Panc1 (cell line): ENCODE data around the gene PRPSAP2. TPM values are rescaled to one million over a fixed set of nuclear protein-coding genes. Genes with fewer than 3 reads are reported as not detected.

Experiments used
- ATAC-seq: fragments of 200-7000 bp; cut with Tn5 transposase; 2 replicates; pipeline ENCODE4 v1.9.1; 2020; ENCODE audit warnings: mild to moderate bottlenecking, moderate library complexity
- BruUV-seq: library from RNA; stranded (reverse); fragments of 400-500 nt; replicated peaks from 2 replicates; lab custom pipeline; 2021; lab: Mats Ljungman, UMichigan
- CTCF ChIA-PET: fragments of 300-600 bp; sonication (Branson Sonifier 250); formaldehyde crosslinking; loops from one replicate; lab custom pipeline; 2022; ENCODE audit warnings: antibody characterized with exemption; lab: Charles Lee
- POLR2A ChIA-PET: fragments of 300-600 bp; sonication (Branson Sonifier 250); formaldehyde crosslinking; loops from one replicate; lab custom pipeline; 2022; ENCODE audit warnings: antibody characterized with exemption; lab: Charles Lee
- DNase-seq: peaks from one replicate; pipeline ENCODE4 v3.0.0-alpha.2; 2010; ENCODE audit warnings: low read depth, low spot score
- H3K27ac ChIP-seq: 2 replicates; pipeline ENCODE4 v1.5.1; 2011; ENCODE audit warnings: mild to moderate bottlenecking, low read length, inconsistent platforms
- H3K27me3 ChIP-seq: fragments of 200-500 bp; sonication (Bioruptor generic); 2 replicates; pipeline ENCODE4 v1.6.0; 2014; ENCODE audit warnings: low read length, inconsistent platforms; ENCODE audit not compliant: control insufficient read depth, insufficient read depth
- H3K36me3 ChIP-seq: fragments of 200-500 bp; sonication (Bioruptor generic); 2 replicates; pipeline ENCODE4 v1.5.1; 2014; ENCODE audit warnings: inconsistent platforms, mild to moderate bottlenecking, low read length, moderate library complexity; ENCODE audit not compliant: control insufficient read depth, insufficient read depth
- H3K4me1 ChIP-seq: 2 replicates; pipeline ENCODE4 v1.5.1; 2011; ENCODE audit warnings: inconsistent platforms, mild to moderate bottlenecking, low read length, moderate library complexity; ENCODE audit not compliant: control insufficient read depth, insufficient read depth
- H3K4me3 ChIP-seq, 2 experiments: 2 replicates each; pipeline ENCODE4 v1.5.1; 2011 to 2012; ENCODE audit warnings: low read depth in 2 of 2, low read length in 2 of 2, mild to moderate bottlenecking in 2 of 2, inconsistent platforms in 1 of 2, moderate library complexity in 1 of 2
- H3K9me3 ChIP-seq: fragments of 200-500 bp; sonication (Bioruptor generic); 2 replicates; pipeline ENCODE4 v1.5.1; 2014; ENCODE audit warnings: low read depth, mild to moderate bottlenecking, inconsistent platforms, low read length, moderate library complexity; ENCODE audit not compliant: control insufficient read depth, insufficient read depth
- CTCF ChIP-seq: fragments of 450-650 bp; IDR thresholded peaks from 2 replicates; pipeline ENCODE4 v1.5.1; 2017; ENCODE audit warnings: mild to moderate bottlenecking
- POLR2AphosphoS5 ChIP-seq: IDR thresholded peaks from 2 replicates; pipeline ENCODE4 v1.6.1; 2012; ENCODE audit warnings: mild to moderate bottlenecking, low read depth, low read length, moderate library complexity
- REST ChIP-seq, 2 experiments: IDR thresholded peaks; 2 replicates each; pipeline ENCODE4 v1.6.1; 2011 to 2012; ENCODE audit warnings: low read depth in 2 of 2, control low read depth in 1 of 2, low read length in 1 of 2, mild to moderate bottlenecking in 1 of 2, moderate library complexity in 1 of 2; ENCODE audit not compliant: insufficient read depth in 1 of 2
- SIN3A ChIP-seq: IDR thresholded peaks from 2 replicates; pipeline ENCODE4 v1.6.1; 2012; ENCODE audit warnings: low read depth, mild to moderate bottlenecking, low read length, moderate library complexity, borderline replicate concordance; ENCODE audit not compliant: insufficient read depth
- TCF7L2 ChIP-seq: IDR thresholded peaks from 2 replicates; pipeline ENCODE4 v1.6.1; 2011; ENCODE audit warnings: mild to moderate bottlenecking, low read depth, low read length, inconsistent platforms
- in situ Hi-C: cut with HindIII; loops from 2 replicates; pipeline ENCODE4 v1.10.0; 2016; ENCODE audit warnings: low sequenced_read_pairs, low pct_unique_long_range_greater_than_20kb
- intact Hi-C: fragments of 100-400 bp; cut with micrococcal nuclease; formaldehyde crosslinking; loops from one replicate; pipeline ENCODE4 v1.10.0; 2022; ENCODE audit not compliant: unreplicated experiment
- total RNA-seq: library from RNA; stranded (reverse); gene quantifications from one replicate; pipeline ENCODE4 v1.2.1, GENCODE V29; 2021; ENCODE audit not compliant: unreplicated experiment

The PRPSAP2 gene
- total RNA-seq, 1 experiment from 2014 or later, result 25.3 TPM

- in situ Hi-C loops (no loop called here), intact Hi-C loops (no loop called here)
- DNase-seq (no peak), ATAC-seq (no peak)
- ChIA-PET CTCF (no interaction called here), POLR2A (no interaction called here)
- Histone ChIP-seq H3K36me3 (no peaks in the 10 kb centered on the region), H3K4me1 (no peaks in the 10 kb centered on the region; the same call in 1 of the 2 replicates), H3K9me3 (no peaks in the 10 kb centered on the region), H3K27ac (no peak overlapping the region), H3K27me3 (no peaks in the 10 kb centered on the region), H3K4me3 (no peak overlapping the region)
- no TSS peak for BruUV-seq
- TF ChIP-seq SIN3A (no peak), POLR2AphosphoS5 (no peak), TCF7L2 (no peak), CTCF (no peak), REST (IDR thresholded peaks at IDR 0.05; ENCODE audit: insufficient read depth in 1 of 2, low read depth in 2 of 2, low read length in 1 of 2) (no peak)
These were observed 117.7 kb downstream of the PRPSAP2 start for GRCh38 chr17:18975597-18975996.

- Histone ChIP-seq H3K4me3 (no peak overlapping the region), H3K27ac (no peak overlapping the region), H3K4me1 (peaks cover 4% of the 10 kb centered on the region; the same call in 1 of the 2 replicates), H3K36me3 (no peaks in the 10 kb centered on the region), H3K27me3 (no peaks in the 10 kb centered on the region), H3K9me3 (no peaks in the 10 kb centered on the region)
- ATAC-seq (no peak), DNase-seq (no peak)
- TF ChIP-seq REST (IDR thresholded peaks at IDR 0.05; ENCODE audit: insufficient read depth in 1 of 2, low read depth in 2 of 2, low read length in 1 of 2) (no peak), CTCF (no peak), POLR2AphosphoS5 (no peak), SIN3A (no peak), TCF7L2 (no peak)
- ChIA-PET CTCF (no interaction called here), POLR2A (no interaction called here)
- intact Hi-C loops, result no loop called here
- BruUV-seq, result no TSS peak
- in situ Hi-C loops, result no loop called here
These were observed 118.3 kb downstream of the PRPSAP2 start for GRCh38 chr17:18976201-18976600.
